Mucosa of stomach (tissue), 1 donor: Measurements from ENCODE around the gene CTDP1.

ENCODE experiments used
- H3K27me3 ChIP-seq: one replicate; pipeline ENCODE4 v1.7.0; 2013; ENCODE audit warnings: mild to moderate bottlenecking, low read length; ENCODE audit not compliant: control insufficient read depth, insufficient read depth
- H3K36me3 ChIP-seq: one replicate; pipeline ENCODE4 v1.7.0; 2013; ENCODE audit warnings: low read length; ENCODE audit not compliant: control insufficient read depth, insufficient read depth
- H3K4me1 ChIP-seq: one replicate; pipeline ENCODE4 v1.7.0; 2013; ENCODE audit warnings: mild to moderate bottlenecking, low read length; ENCODE audit not compliant: control insufficient read depth, insufficient read depth
- H3K4me3 ChIP-seq: one replicate; pipeline ENCODE4 v1.7.0; 2013; ENCODE audit warnings: low read length
- H3K9ac ChIP-seq: one replicate; pipeline ENCODE4 v1.7.0; 2013; ENCODE audit warnings: mild to moderate bottlenecking, low read length, moderate library complexity
- H3K9me3 ChIP-seq: one replicate; pipeline ENCODE4 v1.7.0; 2013; ENCODE audit warnings: mild to moderate bottlenecking, low read length, moderate library complexity; ENCODE audit not compliant: control insufficient read depth
- donor health status: Pancreatic carcinoma.

Gene CTDP1

DNA sequence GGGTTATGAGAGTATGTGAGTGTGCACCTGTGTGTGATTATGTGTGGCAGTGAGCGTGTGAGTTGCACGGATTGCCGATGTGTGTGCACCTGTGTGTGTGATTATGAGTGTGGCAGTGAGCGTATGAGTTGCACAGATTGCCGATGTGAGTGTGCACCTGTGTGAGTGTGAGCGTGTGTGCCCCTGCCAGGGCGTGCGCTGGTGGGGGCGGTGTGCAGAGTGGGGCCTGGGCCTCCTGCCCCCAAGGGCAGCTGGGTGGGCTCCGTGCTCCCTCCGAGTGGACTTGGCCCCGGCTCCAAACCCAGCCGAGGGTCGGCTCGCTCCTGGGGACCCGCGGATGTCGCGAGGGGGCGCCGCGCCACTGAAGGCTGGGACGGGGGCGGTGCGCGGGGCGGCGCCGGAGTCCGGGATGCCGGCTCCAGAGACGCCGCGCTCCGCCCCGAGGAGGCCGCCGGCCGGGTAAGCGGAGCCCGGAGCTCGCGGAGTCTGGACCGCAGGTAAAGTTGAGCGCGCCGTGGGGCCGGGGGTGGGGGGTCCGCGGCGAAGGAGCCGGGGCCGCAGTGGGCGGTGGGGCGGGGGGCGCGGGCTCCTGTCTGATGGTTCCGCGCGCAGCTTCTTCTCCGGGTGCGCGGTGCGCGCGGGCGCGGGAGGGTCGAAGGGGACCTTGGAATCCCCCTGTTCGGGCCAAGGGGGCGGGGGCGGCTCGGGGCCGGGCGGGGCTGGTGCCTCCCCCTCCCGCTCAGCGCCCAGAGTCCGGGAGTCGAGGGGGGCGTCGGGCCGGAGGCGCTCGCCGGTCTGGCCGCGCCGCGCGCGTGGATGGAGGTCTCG, 118.1 kb downstream of the CTDP1 start, which contains the start of gene KCNG2:
KCNG2 (plus strand) TSS at position 421 of the 828 bp plus-strand sequence. CDS start 65,730 bp downstream, outside the sequence.
- no peak within 1 kb of the TSS for H3K4me3 ChIP-seq
- H3K36me3 ChIP-seq, result no peaks in the 10 kb centered on the region
- H3K9ac ChIP-seq, result no peak within 1 kb of the TSS
- H3K27me3 ChIP-seq, result peaks cover 39% of the 10 kb centered on the region
- peaks cover 5% of the 10 kb centered on the region for H3K4me1 ChIP-seq
- H3K9me3 ChIP-seq, result no peaks in the 10 kb centered on the region

DNA sequence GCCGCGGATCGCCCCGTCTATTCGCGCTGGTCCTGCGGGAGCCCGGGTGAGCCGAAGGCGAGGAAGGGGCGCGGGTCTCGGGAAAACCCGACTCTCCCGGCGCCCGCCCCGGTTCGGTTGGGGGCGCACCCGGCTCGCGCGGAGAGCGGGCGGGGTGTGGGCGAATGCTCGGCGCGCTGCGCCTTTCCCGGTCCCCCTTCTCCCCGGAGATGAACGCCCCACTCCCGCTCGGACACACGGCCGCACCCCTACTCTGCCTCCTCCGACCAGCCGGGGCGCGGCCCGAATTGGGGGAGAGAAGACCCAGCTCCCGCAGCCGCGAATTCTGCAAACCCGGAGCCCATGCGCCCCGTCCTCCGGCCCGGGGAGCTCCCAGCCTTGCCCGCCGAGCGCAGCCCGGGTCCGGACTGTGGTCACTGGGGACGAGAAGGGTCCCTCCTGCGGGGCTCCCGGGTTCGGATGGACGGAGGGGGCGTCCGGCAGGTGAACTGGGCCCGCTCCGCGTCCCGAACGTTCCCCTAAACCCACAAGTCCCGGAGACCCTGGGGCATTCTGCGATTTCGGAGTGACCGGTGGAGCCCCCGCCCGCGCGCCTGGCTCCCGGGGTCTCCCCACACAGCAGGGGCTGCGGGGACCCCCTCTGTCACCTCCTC, 118.9 kb downstream of the CTDP1 start:
- Histone ChIP-seq H3K4me1 (peaks cover 5% of the 10 kb centered on the region), H3K4me3 (no peak overlapping the region), H3K36me3 (no peaks in the 10 kb centered on the region), H3K9me3 (no peaks in the 10 kb centered on the region), H3K9ac (no peak overlapping the region), H3K27me3 (peaks cover 39% of the 10 kb centered on the region)

GRCh38 chr18:79798999-79799370, 119.4 kb downstream of the CTDP1 start:
- Histone ChIP-seq H3K4me1 (peaks cover 5% of the 10 kb centered on the region), H3K4me3 (no peak overlapping the region), H3K36me3 (no peaks in the 10 kb centered on the region), H3K9me3 (no peaks in the 10 kb centered on the region), H3K9ac (no peak overlapping the region), H3K27me3 (peaks cover 39% of the 10 kb centered on the region)

- Histone ChIP-seq H3K9ac (no peak overlapping the region), H3K27me3 (peaks cover 39% of the 10 kb centered on the region), H3K36me3 (no peaks in the 10 kb centered on the region), H3K4me3 (no peak overlapping the region), H3K4me1 (peaks cover 5% of the 10 kb centered on the region), H3K9me3 (no peaks in the 10 kb centered on the region)
Observed at GRCh38 chr18:79799619-79800370, 120.2 kb downstream of the CTDP1 start.

GRCh38 chr18:79800371-79801180, 121.0 kb downstream of the CTDP1 start:
- Histone ChIP-seq H3K27me3 (peaks cover 39% of the 10 kb centered on the region), H3K9me3 (no peaks in the 10 kb centered on the region), H3K36me3 (no peaks in the 10 kb centered on the region), H3K4me3 (no peak overlapping the region), H3K4me1 (peaks cover 5% of the 10 kb centered on the region), H3K9ac (no peak overlapping the region)

DNA sequence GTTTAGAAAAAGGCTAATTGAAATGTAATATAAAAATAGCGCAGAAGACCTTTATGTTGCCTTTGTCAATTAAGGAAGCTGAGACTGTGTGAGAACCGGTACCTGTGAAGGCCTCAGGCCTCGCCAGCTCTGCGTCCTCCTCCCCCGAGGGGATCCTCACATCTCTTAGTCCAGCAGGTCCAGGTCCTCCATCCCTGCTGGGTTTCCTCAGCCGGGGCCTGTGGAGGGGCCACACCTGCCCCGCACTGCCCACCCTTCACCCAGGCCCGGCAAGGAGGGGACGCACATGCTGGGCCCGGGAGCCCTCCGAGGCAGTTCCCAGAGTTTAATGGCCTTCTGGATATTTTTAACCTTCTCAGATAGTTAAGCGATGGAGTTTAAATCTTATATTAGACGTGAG, 121.6 kb downstream of the CTDP1 start:
- Histone ChIP-seq H3K9ac (no peak overlapping the region), H3K4me1 (peaks cover 5% of the 10 kb centered on the region), H3K27me3 (peaks cover 39% of the 10 kb centered on the region)

GRCh38 chr18:79801641-79802040, 122.0 kb downstream of the CTDP1 start:
- peaks cover 5% of the 10 kb centered on the region for H3K4me1 ChIP-seq
- no peak overlapping the region for H3K4me3 ChIP-seq
- no peaks in the 10 kb centered on the region for H3K9me3 ChIP-seq
- peaks cover 36% of the 10 kb centered on the region for H3K27me3 ChIP-seq
- no peak overlapping the region for H3K9ac ChIP-seq
- H3K36me3 ChIP-seq, result no peaks in the 10 kb centered on the region

More for the DNA sequence above, 121.6 kb downstream of the CTDP1 start:
- H3K9me3 ChIP-seq, result no peaks in the 10 kb centered on the region
- no peak overlapping the region for H3K4me3 ChIP-seq
- H3K36me3 ChIP-seq, result no peaks in the 10 kb centered on the region

DNA sequence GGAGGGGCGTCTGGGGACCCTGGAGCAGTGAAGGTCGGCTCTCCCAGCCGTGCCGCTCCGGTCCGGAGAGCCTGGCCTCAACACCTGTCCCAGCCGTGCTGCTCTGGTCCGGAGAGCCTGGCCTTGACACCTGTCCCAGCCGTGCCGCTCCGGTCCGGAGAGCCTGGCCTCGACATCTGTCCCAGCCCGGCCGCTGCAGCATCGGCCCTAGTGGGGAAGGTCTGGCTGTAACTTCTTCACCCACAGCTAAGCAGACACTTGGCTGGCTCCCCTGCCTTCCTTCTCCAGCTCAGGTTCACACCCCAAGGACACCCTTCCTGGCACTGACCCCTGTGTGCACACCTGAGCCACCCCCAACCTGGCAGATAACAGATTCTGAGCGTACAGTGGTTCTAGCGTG, 122.7 kb downstream of the CTDP1 start:
- no peak overlapping the region for H3K4me3 ChIP-seq
- H3K4me1 ChIP-seq, result peaks cover 3% of the 10 kb centered on the region
- H3K9me3 ChIP-seq, result no peaks in the 10 kb centered on the region
- no peak overlapping the region for H3K9ac ChIP-seq
- peaks cover 29% of the 10 kb centered on the region for H3K27me3 ChIP-seq
- no peaks in the 10 kb centered on the region for H3K36me3 ChIP-seq

- H3K4me1 ChIP-seq, result no peaks in the 10 kb centered on the region
- H3K9ac ChIP-seq, result no peak overlapping the region
- no peaks in the 10 kb centered on the region for H3K36me3 ChIP-seq
- no peak overlapping the region for H3K4me3 ChIP-seq
- peaks cover 20% of the 10 kb centered on the region for H3K27me3 ChIP-seq
- H3K9me3 ChIP-seq, result no peaks in the 10 kb centered on the region
Observed at GRCh38 chr18:79803611-79804051, 124.0 kb downstream of the CTDP1 start.
